ENCODE data around the gene TIAM2. TPM values are rescaled to one million over a fixed set of nuclear protein-coding genes. Genes with fewer than 3 reads are reported as not detected.

TIAM2 gene
- total and polyA plus RNA-seq, 2 experiments from 2014 or later = 14.2 to 24.4 TPM

GRCh38 chr6:155120034-155120433, 124.9 kb downstream of the TIAM2 start:
- Histone ChIP-seq H3K79me2 (replicated peaks; ENCODE audit: insufficient read depth) (no peaks in the 10 kb centered on the region), H3K4me2 (peak overlapping the region; percentile 19), H3K36me3 (ENCODE audit: insufficient read depth) (no peaks in the 10 kb centered on the region), H3K9me2 (ENCODE audit: insufficient read depth) (no peaks in the 10 kb centered on the region), H3K27me3 (ENCODE audit: insufficient read depth) (no peaks in the 10 kb centered on the region), H3K4me1 (ENCODE audit: insufficient read depth) (peaks cover 34% of the 10 kb centered on the region), H2AFZ (no peak overlapping the region), H3K27ac (ENCODE audit: low read depth) (peak overlapping the region; percentile 93), H4K20me1 (replicated peaks; ENCODE audit: insufficient read depth) (no peaks in the 10 kb centered on the region), H3K4me3 (peak overlapping the region; percentile 7; the same call in 1 of the 2 replicates), H3F3A (replicated peaks; ENCODE audit: low read depth) (peaks cover 4% of the 10 kb centered on the region; the same call in 1 of the 2 replicates)
- ATAC-seq (peak; percentile 89), DNase-seq (ENCODE audit: low spot score) (peak; percentile 93)
- Mint-ChIP-seq H3K9me3 (0 out of 3 replicates have a peak, but pooled peaks cover 2% of the 10 kb centered on the region), H3K36me3 (ENCODE audit: low read depth) (peaks cover 8% of the 10 kb centered on the region; the same call in 1 of the 3 replicates), H3K4me1 (peaks cover 51% of the 10 kb centered on the region), H3K27me3 (ENCODE audit: insufficient read depth, low read depth, poor library complexity) (peaks cover 5% of the 10 kb centered on the region), H3K4me3 (peak overlapping the region; percentile 30; the same call in 2 of the 3 replicates), H3K27ac (peak overlapping the region; percentile 92)
- peak; percentile 92 for TF ChIP-seq NANOG (IDR thresholded peaks at IDR 0.05; ENCODE audit: borderline replicate concordance)
- TF ChIP-seq ZNF462 (CRISPR knock-in tag; IDR thresholded peaks at IDR 0.05) = peak; percentile 92
- 0 out of 2 replicates have a peak, but pooled peaks have one; percentile 60 for TF ChIP-seq ZNF114 (CRISPR knock-in tag; IDR thresholded peaks at IDR 0.05)
- no peak for TF ChIP-seq POLR2AphosphoS5 (IDR thresholded peaks at IDR 0.05; ENCODE audit: low read depth)
- no peak for TF ChIP-seq REST (IDR thresholded peaks at IDR 0.05; ENCODE audit: unreplicated experiment)
- TF ChIP-seq CREB1 (CRISPR knock-in tag; IDR thresholded peaks at IDR 0.05; ENCODE audit: low read depth) = peak; percentile 64; the same call in 1 of the 2 replicates
- TF ChIP-seq ZNF331 (CRISPR knock-in tag; IDR thresholded peaks at IDR 0.05; ENCODE audit: low read depth) = no peak
